Measurements from ENCODE around the gene KLF13.

KLF13 gene

DNA sequence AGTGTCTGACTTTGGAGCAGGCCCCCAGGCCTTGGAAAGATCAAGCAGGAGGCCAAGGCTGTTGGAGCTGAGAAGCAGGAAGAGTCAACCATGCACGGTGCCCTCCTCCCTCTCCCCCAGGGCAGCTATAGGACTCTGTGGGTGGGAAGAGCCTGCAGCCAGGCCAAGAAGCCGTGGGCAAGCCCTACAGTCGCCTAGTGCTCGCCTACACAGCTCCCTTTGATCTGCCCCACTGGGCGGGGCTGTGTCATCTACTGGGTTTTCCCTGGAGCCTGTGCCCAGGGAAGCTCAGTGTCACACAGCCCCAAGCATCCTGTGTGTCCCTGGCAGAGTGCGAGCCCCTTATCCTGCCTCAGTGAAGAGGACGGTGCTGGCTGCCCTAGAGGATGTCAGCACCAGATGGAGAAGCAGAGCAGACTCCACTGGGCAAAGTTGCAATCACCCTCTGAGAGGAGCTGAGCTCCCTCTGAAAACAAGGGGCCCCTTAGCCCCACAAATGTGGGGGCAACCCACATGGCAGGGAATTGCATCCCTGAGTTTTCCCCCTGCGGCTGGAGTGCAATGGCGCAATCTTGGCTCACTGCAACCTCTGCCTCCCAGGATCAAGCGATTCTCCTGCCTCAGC lies 72.2 kb downstream of the KLF13 start:
- ChIA-PET CTCF (interaction anchor here (0.6 kb wide), 1 partner anchor 1870 kb away, joined by 5 read pairs; no protein-coding TSS in a partner anchor), POLR2A (no interaction called here)
- TF ChIP-seq TARDBP (IDR thresholded peaks at IDR 0.05) = no peak
- no peak for TF ChIP-seq SP1 (IDR thresholded peaks at IDR 0.05)
- no peak for TF ChIP-seq LEF1 (IDR thresholded peaks at IDR 0.05; ENCODE audit: borderline replicate concordance)
- no peak for TF ChIP-seq FOXK2 (IDR thresholded peaks at IDR 0.05)
- no peak for TF ChIP-seq ZNF384 (IDR thresholded peaks at IDR 0.05)
- TF ChIP-seq HDGF (IDR thresholded peaks at IDR 0.05; ENCODE audit: borderline replicate concordance) = no peak
- no peak for DNase-seq (ENCODE audit: extremely low spot score)

DNA sequence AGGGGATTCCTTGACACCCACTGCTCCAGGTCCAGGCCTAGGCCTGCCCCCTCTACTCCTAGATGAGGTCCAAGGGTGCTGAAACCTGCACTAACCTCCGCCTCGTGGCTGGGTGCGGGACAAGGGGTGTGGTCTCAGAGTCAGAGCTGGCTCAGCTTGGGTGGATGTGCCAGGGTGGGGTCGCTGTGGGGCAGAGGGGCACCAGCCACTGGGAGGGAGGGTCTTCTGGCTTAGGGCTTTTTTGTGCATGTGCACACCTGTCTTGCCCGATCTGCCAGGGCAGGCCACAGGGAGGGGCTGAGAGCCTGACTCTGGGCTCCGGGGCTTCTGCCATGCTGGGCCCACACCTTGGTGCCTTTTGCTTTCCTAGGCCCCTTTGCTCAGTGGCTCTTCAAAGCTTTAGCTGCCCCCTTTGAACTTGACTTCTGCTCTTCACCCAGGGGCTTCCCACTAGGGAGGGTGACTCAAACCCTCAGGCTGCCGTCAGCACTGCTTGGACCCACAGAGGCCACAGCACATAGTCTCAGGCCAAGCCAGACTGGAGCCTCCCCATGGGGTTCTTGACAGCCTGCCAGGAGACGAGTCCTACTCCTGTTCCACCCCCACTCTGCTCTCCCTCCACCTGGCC lies 73.0 kb downstream of the KLF13 start:
- DNase-seq (ENCODE audit: extremely low spot score) = no peak
- no peak for TF ChIP-seq BHLHE40 (IDR thresholded peaks at IDR 0.05; ENCODE audit: borderline replicate concordance)
- TF ChIP-seq, protein P1, sequence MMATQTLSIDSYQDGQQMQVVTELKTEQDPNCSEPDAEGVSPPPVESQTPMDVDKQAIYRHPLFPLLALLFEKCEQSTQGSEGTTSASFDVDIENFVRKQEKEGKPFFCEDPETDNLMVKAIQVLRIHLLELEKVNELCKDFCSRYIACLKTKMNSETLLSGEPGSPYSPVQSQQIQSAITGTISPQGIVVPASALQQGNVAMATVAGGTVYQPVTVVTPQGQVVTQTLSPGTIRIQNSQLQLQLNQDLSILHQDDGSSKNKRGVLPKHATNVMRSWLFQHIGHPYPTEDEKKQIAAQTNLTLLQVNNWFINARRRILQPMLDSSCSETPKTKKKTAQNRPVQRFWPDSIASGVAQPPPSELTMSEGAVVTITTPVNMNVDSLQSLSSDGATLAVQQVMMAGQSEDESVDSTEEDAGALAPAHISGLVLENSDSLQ (IDR thresholded peaks at IDR 0.05) = no peak
- ChIA-PET CTCF (no interaction called here), POLR2A (no interaction called here)

DNA sequence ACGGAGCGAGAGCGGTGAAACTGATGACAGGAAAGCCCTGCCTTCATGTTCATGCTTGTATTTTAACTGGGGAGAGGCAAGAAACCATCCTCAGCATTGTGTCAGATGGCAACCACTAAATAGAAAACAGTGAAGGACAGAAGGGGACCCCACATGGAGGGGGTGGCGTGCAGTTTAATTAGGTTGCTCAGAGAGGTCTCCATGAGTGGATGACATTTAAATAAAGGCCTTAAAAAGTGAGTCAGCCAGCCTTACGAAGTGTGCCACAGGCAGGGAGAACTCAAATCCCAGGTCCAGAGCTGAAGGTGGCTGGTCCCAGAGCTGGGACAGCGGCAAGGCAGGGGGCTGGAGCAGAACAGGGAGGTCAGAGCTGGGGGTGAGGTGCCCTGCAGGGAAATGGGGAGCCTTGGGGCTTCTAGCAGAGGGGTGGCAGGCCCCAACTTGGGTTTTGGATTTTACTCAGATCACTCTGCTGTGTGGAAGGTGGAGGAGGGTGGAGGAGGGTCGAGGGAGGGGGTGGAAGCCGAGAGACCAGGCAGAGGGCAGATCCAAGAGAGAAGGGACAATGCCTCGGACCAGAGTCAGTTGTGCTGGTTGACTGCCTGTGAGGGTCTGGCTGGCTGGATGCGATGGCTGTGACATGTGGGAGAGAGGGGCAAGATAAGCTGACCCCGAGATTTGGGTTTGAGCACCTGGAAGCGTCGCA lies 73.7 kb downstream of the KLF13 start:
- TF ChIP-seq L3MBTL2 (conservative IDR thresholded peaks at IDR 0.05) (no peak), SUZ12 (IDR thresholded peaks at IDR 0.05) (no peak), NFRKB (IDR thresholded peaks at IDR 0.05) (no peak), SP1 (IDR thresholded peaks at IDR 0.05) (no peak), ARNT (IDR thresholded peaks at IDR 0.05) (no peak), ELF4 (IDR thresholded peaks at IDR 0.05) (no peak), FOXK2 (IDR thresholded peaks at IDR 0.05) (no peak), FOXM1 (IDR thresholded peaks at IDR 0.05; ENCODE audit: borderline replicate concordance) (no peak), BHLHE40 (IDR thresholded peaks at IDR 0.05; ENCODE audit: borderline replicate concordance) (no peak), FOXA1 (IDR thresholded peaks at IDR 0.05) (no peak), TARDBP (IDR thresholded peaks at IDR 0.05) (no peak), HDGF (IDR thresholded peaks at IDR 0.05; ENCODE audit: borderline replicate concordance) (no peak), CTBP1 (IDR thresholded peaks at IDR 0.05; ENCODE audit: borderline replicate concordance) (no peak), ZNF384 (IDR thresholded peaks at IDR 0.05) (no peak), LEF1 (IDR thresholded peaks at IDR 0.05; ENCODE audit: borderline replicate concordance) (no peak)
- TF ChIP-seq, protein P1 (IDR thresholded peaks at IDR 0.05) = no peak
- POLR2A ChIA-PET = no interaction called here

DNA sequence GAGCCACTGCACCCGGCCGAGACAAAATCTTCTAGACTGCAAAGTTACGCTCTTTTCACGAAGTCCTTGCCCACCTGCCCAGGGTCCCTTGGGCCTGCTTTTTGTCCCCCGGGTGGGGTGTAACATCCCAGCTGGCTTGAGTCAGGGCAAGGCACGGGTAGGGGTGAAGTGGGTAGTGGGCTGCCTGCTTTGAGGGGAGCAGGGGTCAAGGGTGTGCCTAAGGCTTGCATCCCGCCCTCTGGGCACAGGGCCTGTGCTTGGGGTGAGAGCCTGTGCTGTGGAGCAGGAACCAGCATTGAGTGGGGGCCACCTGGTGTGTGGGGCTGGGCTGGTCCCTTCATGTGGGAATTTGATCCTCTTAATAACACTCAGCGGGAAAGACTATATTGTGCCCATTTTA lies 74.6 kb downstream of the KLF13 start:
- ChIA-PET CTCF (no interaction called here), POLR2A (no interaction called here)
- no peak for DNase-seq (ENCODE audit: extremely low spot score)
- TF ChIP-seq SUZ12 (IDR thresholded peaks at IDR 0.05) = no peak
- no peak for TF ChIP-seq FOXA1 (IDR thresholded peaks at IDR 0.05)
- TF ChIP-seq L3MBTL2 (conservative IDR thresholded peaks at IDR 0.05) = no peak
- TF ChIP-seq, protein P1 (IDR thresholded peaks at IDR 0.05) = no peak
- TF ChIP-seq ZNF384 (IDR thresholded peaks at IDR 0.05) = no peak
- TF ChIP-seq ARNT (IDR thresholded peaks at IDR 0.05) = no peak
- no peak for TF ChIP-seq NFRKB (IDR thresholded peaks at IDR 0.05)
- TF ChIP-seq CTBP1 (IDR thresholded peaks at IDR 0.05; ENCODE audit: borderline replicate concordance) = no peak
- no peak for TF ChIP-seq ELF4 (IDR thresholded peaks at IDR 0.05)
- no peak for TF ChIP-seq BHLHE40 (IDR thresholded peaks at IDR 0.05; ENCODE audit: borderline replicate concordance)
- TF ChIP-seq FOXK2 (IDR thresholded peaks at IDR 0.05) = no peak
- no peak for TF ChIP-seq TARDBP (IDR thresholded peaks at IDR 0.05)

More for the DNA sequence above, 73.7 kb downstream of the KLF13 start:
- CTCF ChIA-PET = no interaction called here
- DNase-seq (ENCODE audit: extremely low spot score) = no peak

DNA sequence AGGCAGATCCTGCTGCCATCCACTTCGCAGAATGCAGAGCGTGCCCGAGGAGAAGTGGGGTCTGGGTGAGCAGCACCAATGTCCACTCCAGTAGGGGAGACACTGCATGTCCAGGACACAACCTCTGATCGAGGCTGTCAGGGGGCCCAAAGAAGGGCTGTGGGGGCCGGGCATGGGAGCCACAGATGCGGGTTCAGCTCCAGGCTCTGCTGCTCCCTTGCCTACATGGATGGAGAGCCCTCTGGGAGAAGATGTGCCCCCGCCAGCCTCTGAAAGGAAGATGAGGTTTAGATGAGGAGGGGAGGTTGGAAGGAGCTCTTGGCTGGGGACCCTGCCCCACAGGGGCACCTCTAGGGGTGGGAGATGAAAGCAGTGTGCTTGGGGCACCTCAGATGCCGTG lies 75.4 kb downstream of the KLF13 start:
- CTCF ChIA-PET = interaction anchor here (1.7 kb wide), 1 partner anchor 10 kb away, joined by 3 read pairs; no protein-coding TSS in a partner anchor

More for the DNA sequence above, 75.4 kb downstream of the KLF13 start:
- no peak for TF ChIP-seq ZNF384 (IDR thresholded peaks at IDR 0.05)
- TF ChIP-seq FOXA1 (IDR thresholded peaks at IDR 0.05) = no peak
- no peak for TF ChIP-seq LEF1 (IDR thresholded peaks at IDR 0.05; ENCODE audit: borderline replicate concordance)
- TF ChIP-seq HDGF (IDR thresholded peaks at IDR 0.05; ENCODE audit: borderline replicate concordance) = no peak
- no peak for TF ChIP-seq ELF4 (IDR thresholded peaks at IDR 0.05)
- no peak for TF ChIP-seq BHLHE40 (IDR thresholded peaks at IDR 0.05; ENCODE audit: borderline replicate concordance)
- TF ChIP-seq FOXM1 (IDR thresholded peaks at IDR 0.05; ENCODE audit: borderline replicate concordance) = no peak
- no peak for TF ChIP-seq TARDBP (IDR thresholded peaks at IDR 0.05)
- TF ChIP-seq, protein P1 (IDR thresholded peaks at IDR 0.05) = no peak
- no peak for TF ChIP-seq NFRKB (IDR thresholded peaks at IDR 0.05)
- TF ChIP-seq FOXK2 (IDR thresholded peaks at IDR 0.05) = no peak
- no peak for TF ChIP-seq CTBP1 (IDR thresholded peaks at IDR 0.05; ENCODE audit: borderline replicate concordance)
- no peak for TF ChIP-seq SP1 (IDR thresholded peaks at IDR 0.05)
- no peak for TF ChIP-seq L3MBTL2 (conservative IDR thresholded peaks at IDR 0.05)
- TF ChIP-seq ARNT (IDR thresholded peaks at IDR 0.05) = no peak
- no peak for TF ChIP-seq SUZ12 (IDR thresholded peaks at IDR 0.05)
- no peak for DNase-seq (ENCODE audit: extremely low spot score)
- POLR2A ChIA-PET = no interaction called here
